CD4-positive, alpha-beta T cell treated with Interleukin-15 for 1 hour (primary cell): ENCODE measurements around the gene FLCN.
"Not testable (repeated sequence)": the region's sequence is repeated elsewhere in the genome, so short reads cannot be mapped to it uniquely, and the experiment has no call there.

Source experiments
- DNase-seq: peaks from one replicate; pipeline ENCODE4 v3.0.0-alpha.2; 2020

Gene FLCN, protein sequence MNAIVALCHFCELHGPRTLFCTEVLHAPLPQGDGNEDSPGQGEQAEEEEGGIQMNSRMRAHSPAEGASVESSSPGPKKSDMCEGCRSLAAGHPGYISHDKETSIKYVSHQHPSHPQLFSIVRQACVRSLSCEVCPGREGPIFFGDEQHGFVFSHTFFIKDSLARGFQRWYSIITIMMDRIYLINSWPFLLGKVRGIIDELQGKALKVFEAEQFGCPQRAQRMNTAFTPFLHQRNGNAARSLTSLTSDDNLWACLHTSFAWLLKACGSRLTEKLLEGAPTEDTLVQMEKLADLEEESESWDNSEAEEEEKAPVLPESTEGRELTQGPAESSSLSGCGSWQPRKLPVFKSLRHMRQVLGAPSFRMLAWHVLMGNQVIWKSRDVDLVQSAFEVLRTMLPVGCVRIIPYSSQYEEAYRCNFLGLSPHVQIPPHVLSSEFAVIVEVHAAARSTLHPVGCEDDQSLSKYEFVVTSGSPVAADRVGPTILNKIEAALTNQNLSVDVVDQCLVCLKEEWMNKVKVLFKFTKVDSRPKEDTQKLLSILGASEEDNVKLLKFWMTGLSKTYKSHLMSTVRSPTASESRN

DNA sequence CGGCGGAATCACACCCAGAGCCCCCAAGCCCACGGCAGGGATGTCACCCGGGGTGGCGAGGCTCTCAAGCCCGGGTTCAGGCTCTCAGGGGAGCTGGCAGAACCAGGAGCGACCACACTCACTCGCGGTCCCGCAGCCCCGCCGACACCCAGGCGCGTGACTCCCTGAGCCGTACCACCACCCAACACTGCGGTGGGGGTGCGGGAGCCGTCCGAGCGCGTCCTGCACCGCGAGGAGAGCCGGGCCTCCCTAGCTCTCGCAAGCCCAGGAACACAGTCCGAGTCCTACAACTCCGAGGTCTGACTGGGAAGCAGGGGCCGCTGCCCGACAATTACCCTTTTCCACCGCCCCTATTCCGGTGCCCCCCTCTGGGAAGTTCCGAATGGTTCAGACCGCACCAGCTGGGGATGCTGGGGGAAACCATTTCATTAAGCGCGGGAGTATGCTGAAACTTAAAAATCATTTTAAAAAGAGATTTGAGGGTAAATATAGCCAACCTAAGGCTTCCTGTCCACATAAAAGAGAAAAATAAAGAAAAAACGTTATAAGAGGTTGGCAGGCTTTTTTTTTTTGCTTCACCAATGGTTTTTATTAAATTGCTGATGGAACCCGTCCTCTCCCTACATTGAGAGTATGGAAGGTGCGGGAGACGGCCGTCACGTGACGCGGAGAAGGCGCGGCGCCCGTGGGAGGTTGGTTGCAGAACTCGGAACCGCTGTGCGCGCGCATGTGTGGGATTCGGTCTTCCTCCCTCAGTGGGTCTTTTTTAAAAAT, at the start of gene FLCN:
TSS of gene FLCN (minus strand) at position 143 of the 774 bp plus-strand sequence. CDS start 9,031 bp downstream, outside the sequence.
- peak; percentile 88 for DNase-seq

DNA sequence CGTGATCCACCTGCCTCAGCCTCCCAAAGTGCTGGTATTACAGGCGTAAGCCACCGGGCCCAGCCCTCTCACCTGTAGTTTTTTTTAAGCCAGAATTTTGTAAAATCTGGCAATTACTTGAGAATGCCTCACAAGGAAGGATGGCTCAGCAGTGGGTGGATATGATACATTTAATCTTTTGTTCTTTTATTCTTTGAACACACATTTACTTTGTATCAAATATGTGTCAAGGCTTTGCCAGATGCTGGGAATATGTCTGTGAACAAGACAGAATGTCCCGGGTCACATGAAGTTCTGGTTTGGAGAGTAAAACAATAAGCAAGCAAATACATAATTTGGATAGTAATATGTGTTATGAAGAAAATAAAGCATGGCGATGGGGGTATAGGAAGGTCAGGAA, 49.0 kb upstream of the FLCN start:
- no peak for DNase-seq

DNA sequence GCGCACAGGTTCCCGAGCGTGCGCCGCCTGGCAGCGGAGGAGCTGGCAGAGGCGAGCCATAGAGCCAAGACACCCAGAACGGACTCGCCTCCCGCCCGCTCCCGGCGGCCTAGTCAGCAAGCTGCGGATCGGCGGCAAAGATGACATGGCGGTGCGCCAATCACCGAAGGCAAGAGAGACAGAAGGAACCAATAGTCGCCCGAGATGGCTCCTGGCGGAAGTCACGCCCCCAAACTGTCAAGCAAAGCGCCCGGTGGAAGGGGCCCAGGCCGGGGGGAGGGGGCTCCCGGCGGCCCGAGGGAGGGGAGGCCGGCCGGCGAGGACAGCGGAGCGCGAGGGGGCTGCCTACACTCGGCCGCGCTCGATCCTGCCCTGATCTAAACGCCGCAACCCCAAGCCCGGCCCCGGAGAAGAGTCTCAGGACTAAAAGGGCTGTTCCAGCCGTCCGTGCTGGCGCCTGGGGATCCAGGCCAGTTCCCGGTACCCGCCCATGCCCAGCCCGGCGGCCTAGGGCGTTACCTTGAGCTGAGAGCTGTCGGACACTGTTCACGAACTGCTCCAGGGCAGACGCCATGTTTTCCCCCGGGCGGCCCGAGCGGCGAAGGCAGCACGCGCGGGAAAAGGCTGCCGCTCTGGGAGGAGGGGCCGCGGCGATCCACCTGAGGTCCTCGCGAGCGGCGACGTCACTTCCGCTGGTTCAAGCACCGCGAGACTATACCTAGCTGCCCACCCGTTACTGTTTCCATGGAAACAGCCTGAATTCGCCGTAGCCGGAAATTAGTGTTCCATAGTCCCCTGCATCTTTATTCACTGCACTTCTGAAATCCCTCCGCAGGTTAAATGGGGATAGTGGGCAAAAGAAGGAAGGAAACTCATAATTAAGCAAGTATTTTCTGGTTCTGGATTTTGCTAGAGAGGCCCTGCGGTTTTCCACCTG, 43.9 kb upstream of the FLCN start, which contains the start of gene COPS3:
TSS of gene COPS3 (minus strand) at position 634 of the 937 bp plus-strand sequence. CDS start at position 574, 60 bp downstream.
- peak; percentile 98 for DNase-seq

DNA sequence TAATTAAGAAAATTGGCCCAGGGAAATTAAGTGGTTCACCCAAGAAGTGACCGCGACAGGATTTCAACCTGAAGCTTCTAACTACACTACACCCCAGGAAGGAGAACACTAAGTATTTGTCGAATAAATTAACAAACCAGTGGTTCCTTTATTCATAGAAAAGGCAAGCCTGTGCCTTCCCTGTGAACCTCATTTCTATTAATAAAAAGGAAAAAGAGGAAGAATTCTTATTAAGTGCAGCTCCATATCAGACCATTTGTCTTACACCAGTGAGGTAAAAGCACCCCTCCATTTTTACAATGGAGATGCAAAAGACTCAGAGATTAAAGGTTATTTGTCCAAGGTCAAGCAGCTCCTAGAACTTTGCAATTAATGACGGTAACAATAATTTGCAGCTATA, 42.3 kb upstream of the FLCN start:
- no peak for DNase-seq

DNA sequence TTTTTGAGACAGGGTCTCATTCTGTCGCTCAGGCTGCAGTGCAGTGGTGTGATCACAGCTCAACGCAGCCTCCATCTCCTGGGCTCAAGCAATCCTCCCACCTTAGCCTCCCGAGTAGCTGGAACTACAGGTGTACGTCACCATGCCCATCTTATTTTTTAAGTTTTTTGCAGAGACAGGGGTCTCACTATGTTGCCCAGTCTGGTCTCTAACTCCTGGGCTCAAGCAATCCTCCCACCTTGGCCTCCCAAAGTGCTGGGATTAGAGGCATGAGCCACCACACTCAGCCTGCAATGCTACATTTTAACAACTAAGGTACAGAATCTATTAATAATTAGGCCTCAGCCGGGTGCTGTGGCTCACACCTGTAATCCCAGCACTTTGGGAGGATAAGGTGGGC, 40.5 kb upstream of the FLCN start:
- DNase-seq: not testable (repeated sequence)

DNA sequence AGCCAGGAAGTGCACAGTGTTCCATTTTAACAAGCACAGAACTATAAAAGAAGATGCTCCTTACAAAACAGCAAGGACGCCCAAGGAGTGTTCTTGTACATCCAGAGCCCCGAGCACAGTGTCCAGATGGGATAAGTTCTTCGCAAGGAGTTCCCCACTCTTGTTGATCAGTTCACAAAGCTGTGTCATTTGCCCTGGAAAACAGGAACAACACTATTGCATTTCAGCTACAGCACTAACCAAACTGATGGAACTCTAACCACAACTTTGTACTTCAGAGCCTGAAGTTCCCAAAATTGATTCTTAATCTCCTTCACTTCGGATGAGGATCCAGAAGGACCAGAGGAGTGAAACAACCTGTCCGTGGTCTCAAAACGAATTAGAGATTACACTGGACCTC, 39.0 kb upstream of the FLCN start:
- no peak for DNase-seq

DNA sequence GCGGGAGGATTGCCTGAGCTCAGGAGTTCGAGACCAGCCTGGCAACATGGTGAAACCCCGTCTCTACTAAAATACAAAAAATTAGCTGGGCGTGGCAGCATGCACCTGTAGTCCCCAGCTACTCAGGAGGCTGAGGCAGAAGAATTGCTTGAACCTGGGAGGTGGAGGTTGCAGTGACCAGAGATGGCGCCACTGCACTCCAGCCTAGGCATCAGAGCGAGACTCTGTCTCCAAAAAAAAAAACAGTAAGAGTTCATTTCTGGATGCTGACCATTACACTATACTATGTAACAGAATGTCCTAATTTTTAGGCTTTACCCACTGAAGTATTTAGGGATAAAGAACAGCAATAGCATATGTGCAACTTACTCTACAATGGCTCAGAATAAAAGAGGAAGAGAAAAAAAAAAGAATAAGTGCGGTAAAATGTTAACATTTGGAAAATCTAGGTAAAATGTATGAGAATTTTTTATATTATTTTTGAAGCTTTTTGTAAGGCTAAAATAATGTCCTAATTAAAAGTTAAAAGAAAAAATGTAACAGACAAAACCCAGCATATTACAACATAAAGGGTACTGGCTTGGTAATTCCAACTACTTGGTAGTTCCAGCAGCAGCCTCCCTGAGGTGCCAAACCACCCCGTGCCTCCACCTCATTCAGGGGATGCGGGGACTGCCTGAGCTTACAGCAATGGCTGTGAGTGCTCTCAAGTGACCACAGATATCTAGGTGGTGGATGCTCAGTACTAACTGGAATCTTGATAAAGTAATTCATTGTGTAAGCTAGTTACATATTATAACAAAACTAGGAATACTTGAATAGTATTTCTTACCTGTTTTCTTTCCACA, 33.2 kb upstream of the FLCN start:
- DNase-seq: no peak

DNA sequence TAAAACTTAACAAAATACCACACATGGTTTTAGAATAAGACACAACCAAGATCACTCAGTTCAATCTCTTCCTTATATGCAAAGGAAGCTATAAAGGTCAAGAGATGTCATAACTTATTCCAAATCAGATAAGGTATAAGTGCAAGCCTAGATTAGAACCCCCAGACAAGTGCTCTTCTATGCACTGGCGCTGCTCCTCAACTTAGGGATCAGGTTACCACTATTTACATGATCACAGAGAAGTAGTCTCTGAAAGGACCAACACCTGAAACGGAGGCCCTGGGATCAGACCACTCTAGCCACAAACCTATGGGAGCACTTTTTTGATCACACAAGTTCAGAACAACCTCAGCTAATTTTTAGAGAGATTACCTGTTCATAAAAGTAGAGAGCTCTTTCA, 27.5 kb upstream of the FLCN start:
- no peak for DNase-seq

DNA sequence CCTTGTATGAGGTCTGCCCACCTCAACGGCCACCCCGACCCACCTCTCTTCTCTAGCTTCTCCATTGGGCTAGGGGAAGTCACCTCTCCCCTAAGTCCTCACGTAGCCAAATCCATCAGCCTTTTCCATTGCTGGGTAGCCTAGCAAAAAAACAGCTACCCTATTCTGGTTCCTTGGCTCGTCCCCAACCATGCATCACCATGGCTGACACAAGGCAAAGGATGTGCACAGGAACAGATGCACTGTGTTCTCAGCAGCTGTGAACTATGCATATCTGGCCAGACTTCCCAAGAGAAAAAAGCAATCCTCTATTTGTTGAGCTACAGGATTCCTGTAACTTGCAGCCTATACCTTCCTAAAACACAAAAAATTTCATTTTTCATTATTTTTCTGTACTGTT, 22.0 kb upstream of the FLCN start:
- no peak for DNase-seq

DNA sequence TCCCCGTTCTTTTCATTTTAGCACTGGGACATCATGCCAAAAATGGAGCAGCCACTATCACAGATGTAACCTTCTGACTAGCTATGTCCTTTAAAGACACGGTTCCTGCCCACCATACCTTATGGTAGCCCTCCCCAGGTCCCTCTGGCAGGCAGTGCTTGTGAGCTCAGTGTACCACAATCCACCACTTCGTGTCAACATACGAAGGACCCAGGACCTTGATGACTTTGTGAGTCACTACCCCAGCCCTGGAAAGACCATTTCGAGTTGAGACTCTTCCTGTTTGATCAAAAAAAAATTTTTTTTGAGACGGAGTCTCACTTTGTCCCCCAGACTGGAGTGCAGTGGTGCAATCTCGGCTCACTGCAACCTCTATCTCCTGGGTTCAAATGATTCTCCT, 21.0 kb upstream of the FLCN start:
- no peak for DNase-seq

DNA sequence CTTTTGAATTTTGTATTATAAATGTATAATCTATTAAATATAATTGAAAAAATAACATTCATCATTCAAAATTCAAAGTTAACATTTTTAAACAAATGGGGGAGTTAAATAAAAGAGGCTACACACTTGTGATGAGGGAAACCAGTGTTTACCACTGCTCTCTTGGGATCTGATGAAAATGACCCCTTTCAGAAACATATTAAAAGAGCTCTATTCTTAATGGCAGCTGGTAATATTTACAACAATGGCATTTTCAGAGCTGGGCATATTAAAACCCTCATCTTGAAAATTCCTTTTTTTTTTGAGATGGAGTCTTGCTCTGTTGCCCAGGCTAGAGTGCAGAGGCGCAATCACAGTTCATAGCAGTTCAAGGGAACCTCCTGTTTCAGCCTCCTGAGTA, 19.3 kb upstream of the FLCN start:
- DNase-seq: no peak

DNA sequence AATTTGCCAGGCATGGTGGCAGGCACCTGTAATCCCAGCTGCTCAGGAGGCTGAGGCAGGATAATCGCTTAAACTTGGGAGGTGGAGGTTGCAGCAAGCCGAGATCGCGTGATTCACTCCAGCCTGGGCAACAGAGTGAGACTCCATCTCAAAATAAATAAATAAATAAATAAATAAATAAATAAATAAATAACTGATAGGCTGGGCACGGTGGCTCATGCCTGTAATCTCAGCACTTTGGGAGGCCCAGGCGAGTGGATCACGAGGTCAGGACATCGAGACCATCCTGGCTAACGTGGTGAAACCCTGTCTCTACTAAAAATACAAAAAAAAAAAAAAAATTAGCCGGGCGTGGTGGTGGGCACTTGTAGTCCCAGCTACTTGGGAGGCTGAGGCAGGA, 18.7 kb upstream of the FLCN start:
- not testable (repeated sequence) for DNase-seq

DNA sequence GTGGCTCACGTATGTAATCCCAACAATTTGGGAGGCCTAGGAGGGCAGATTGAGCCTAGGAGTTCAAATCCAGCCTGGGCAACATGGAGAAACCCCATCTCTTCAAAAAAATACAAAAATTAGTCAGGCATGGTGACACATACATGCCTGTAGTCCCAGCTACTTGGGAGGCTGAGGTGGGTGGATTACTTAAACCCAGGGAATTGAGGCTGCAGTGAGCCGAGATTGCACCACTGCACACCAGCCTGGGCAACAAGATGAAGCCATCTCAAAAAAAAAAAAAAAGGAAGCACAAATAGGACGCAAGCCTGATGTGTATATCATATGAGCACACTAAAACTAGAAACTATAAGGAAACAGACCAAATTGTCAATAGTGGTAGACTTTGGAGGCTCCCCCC, 17.1 kb upstream of the FLCN start:
- no peak for DNase-seq

DNA sequence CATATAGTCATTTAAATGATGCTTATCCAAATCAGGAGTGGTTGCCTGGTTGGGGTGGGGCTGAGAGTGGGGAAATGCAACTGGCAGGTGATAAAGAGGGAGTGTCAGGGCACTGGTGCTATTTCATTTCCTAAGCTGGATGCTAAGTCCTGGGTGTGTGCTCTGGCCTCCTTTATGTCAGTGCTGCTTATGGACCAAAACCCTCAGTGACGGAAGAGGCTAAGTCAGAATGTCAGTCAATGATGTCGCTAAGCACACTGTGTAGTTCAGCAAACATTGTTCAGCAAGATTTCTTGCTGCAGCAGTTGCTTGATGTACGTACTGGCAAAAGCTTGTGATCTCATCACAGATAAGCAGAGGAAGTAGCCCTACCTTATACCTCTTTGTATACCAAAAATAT, 16.4 kb upstream of the FLCN start:
- DNase-seq: no peak

DNA sequence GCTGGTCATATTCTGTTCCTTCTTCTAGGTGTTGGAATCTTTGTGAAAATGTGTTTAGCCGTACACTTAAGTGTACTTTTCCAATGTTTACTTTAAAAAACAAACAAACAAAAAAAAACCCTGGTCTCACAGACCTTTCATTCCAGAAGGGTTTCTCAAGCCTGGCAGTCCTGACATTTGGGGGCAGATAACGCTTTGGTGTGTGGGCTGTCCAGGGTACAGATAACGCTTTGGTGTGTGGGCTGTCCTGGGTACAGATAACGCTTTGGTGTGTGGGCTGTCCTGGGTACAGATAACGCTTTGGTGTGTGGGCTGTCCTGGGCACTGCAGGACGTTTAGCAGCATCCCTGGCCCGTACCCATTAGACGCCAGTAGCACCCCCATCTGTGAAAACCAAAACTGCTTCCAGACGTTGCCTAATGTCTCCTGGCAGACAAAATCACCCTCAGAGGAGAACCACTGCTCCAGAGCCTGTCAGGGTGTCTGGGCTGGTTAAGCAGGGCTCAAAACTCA, 15.2 kb upstream of the FLCN start:
- DNase-seq: no peak

DNA sequence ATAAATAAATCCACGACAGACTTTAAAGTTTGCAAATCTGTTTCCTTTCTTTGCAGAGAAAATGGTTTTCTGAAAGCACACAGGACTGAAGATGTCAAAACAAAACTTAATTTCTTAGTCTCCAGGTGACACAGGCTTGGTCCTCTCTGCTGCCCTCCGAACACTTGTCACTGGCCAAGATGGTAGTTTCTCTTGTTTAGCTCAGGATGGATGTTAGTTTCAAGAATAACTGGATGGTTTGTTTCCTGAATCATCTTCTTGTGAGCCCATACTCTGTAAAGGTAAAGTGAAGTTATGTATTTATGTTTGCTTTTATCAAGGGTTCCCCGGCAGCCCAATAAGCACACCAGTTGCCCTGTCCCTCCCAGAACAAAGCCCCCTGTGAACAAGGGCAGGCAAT, 9.9 kb upstream of the FLCN start:
- no peak for DNase-seq

DNA sequence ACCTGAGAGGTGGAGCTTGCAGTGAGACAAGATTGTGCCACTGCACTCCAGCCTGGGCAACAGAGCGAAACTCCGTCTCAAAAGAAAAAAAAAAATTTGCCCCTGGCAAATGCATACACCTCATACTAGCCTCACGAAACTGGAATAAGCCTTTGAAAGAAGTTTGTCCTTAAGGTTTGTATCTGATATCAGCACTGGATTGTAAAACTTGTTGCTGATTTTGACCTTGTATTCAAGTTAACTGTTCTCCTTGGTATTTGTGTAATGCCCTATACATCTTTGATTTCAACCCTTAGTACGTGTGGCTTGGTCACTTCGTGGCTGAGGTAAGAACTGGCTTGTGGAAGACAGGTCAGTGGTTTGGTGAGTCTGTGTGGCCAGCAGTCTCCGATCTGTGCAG, 6.2 kb upstream of the FLCN start:
- DNase-seq: no peak

DNA sequence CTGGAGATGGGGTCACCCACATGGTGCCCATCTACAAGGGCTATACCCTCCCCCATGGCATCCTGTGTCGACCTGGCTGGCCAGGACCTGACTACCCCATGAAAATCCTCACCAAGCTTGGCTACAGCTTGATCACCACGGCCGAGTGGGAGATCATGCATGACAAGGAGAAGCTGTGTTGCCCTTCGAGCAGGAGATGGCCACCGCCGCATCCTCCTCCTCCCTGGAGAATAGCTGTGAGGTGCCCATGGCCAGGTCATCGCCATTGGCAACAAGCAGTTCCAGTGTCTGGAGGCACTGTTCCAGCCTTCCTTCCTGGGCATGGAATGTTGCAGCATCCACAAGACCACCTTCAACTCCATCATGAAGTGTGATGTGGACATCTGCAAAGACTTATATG, 5.3 kb upstream of the FLCN start:
- DNase-seq: no peak

DNA sequence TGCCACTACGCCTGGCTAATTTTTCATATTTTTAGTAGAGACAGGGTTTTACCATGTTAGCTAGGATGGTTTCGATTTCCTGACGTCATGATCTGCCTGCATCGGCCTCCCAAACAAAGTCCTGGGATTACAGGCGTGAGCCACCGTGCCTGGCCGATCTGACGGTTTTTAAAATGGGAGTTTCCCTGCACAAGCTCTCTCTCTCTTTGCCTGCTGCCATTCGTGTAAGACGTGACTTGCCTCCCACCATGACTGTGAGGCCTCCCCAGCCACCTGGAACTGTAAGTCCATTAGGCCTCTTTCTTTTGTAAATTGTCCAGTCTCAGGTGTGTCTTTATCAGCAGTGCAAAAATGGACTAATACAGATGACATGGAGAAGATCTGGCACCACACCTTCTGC, 4.7 kb upstream of the FLCN start:
- no peak for DNase-seq

DNA sequence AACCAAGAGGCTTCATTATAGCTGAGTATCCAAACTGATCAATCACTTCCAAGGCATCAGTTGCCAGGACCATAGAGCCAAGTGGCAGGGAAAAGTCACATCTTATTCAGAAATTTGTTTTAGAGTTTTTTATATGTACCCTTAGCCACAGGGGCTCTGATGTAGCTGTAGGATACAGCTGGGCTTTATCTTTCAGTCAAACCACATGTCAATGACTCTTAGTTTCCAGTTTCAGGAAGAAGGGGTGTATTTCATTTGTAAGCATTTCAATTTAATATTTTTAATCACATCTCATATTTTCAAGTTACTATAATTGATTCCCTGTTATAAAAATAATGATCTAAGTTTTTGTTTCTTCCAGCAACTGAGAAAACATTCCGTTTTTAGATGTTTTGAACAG, 2.9 kb upstream of the FLCN start:
- DNase-seq: no peak

DNA sequence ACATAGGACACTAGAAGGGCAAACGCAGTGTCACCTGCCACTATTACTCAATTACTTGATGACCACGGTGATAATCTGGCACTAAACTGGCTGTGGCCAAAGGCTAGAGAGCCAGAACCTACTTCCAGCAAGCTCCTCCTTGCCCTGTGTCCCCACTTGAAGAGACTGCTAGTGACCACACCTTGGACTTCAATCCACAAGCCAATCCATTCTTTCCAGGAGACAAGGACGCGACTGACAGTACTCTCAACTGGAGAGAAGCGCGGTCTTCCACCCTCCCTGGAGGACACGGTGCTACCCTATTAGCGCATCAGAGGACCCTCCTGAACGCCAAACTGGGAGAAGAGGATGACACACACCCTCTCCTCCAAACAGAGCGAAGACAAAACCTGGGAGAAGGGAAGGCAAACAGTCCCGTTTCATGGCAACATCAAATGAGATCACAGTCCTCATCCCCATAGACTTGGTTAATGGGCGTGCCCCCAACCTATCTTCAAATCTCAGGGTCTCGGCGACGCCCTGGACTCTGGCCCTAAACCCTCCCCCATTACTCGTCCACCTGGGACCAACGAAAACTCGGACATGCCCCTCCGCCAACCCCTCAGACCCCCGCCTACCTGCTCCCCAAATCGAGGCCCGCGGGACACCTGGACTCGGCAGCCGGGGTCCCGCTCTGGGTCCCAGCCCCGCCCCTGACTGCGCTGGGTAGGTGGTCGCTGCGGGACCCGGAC, 508 bp downstream of the FLCN start:
- no peak for DNase-seq
